Glutamatergic neuron (in vitro differentiated cells): ENCODE data around the gene ZNF93. TPM values are rescaled to one million over a fixed set of nuclear protein-coding genes. Genes with fewer than 3 reads are reported as not detected.
"Not testable (repeated sequence)": the region's sequence is repeated elsewhere in the genome, so short reads cannot be mapped to it uniquely, and the experiment has no call there.

Experiments
- DNase-seq: peaks from one replicate; pipeline ENCODE4 v3.0.0; 2022
- H3K27ac Mint-ChIP-seq: one replicate; pipeline ENCODE4 v1.8.0; 2020; ENCODE audit warnings: mild to moderate bottlenecking, mixed read lengths, inconsistent platforms; ENCODE audit not compliant: unreplicated experiment
- H3K27me3 Mint-ChIP-seq: one replicate; pipeline ENCODE4 v1.8.0; 2020; ENCODE audit warnings: mild to moderate bottlenecking, moderate library complexity, mixed read lengths, inconsistent platforms; ENCODE audit not compliant: unreplicated experiment
- H3K36me3 Mint-ChIP-seq: one replicate; pipeline ENCODE4 v1.8.0; 2020; ENCODE audit warnings: mild to moderate bottlenecking, mixed read lengths, inconsistent platforms; ENCODE audit not compliant: unreplicated experiment
- H3K4me1 Mint-ChIP-seq: one replicate; pipeline ENCODE4 v1.8.0; 2020; ENCODE audit warnings: mild to moderate bottlenecking, low read depth, mixed read lengths, inconsistent platforms; ENCODE audit not compliant: unreplicated experiment
- H3K4me3 Mint-ChIP-seq: one replicate; pipeline ENCODE4 v1.8.0; 2020; ENCODE audit warnings: mild to moderate bottlenecking, mixed read lengths, inconsistent platforms; ENCODE audit not compliant: unreplicated experiment
- H3K9me3 Mint-ChIP-seq: one replicate; pipeline ENCODE4 v1.8.0; 2020; ENCODE audit warnings: mild to moderate bottlenecking, moderate library complexity, mixed read lengths, inconsistent platforms; ENCODE audit not compliant: unreplicated experiment
- CTCF ChIP-seq: fragments of 200-600 bp; sonication (generic); IDR thresholded peaks from one replicate; pipeline ENCODE4 v1.5.0; 2021; ENCODE audit not compliant: partially characterized antibody, unreplicated experiment
- long read RNA-seq: library from polyadenylated mRNA; unstranded; transcript quantifications from one replicate; pipeline ENCODE4 v2.0.0, GENCODE V29; 2020; ENCODE audit not compliant: unreplicated experiment
- total RNA-seq: library from RNA; stranded (reverse); fragmentation: NEBNext Ultra II Directional; extraction: Animal tissue kit (Norgen Biotek cat#: 25700); gene quantifications from one replicate; pipeline ENCODE4 v1.2.1, GENCODE V29; 2021; ENCODE audit not compliant: unreplicated experiment

ZNF93 gene
- total RNA-seq: 50.1 TPM
- long read RNA-seq, transcript ZNF93-201 (4 exons, 2,648 nt): major isoform, 12 of 21 reads
- long read RNA-seq, transcript ZNF93-206 (4 exons, 1,334 nt): minor isoform, 6 of 21 reads
- long read RNA-seq, partial matches to known transcripts: 0 of 21 reads
- long read RNA-seq, other reads (novel, unspliced or antisense): 2 of 21 reads

GRCh38 chr19:19900729-19901444, at the start of gene ZNF93:
Gene ZNF93 (plus strand): TSS chr19:19900946. CDS start chr19:19901089, 143 bp downstream.
- H3K9me3 Mint-ChIP-seq: peaks cover 33% of the 10 kb centered on the region
- DNase-seq: peak; percentile 92
- H3K27me3 Mint-ChIP-seq: peaks cover 17% of the 10 kb centered on the region
- peaks cover 32% of the 10 kb centered on the region for H3K4me1 Mint-ChIP-seq
- peak within 1 kb of the TSS; percentile 100 for H3K27ac Mint-ChIP-seq
- no peak for TF ChIP-seq CTCF
- H3K4me3 Mint-ChIP-seq: peak within 1 kb of the TSS; percentile 98
- peaks cover 32% of the 10 kb centered on the region for H3K36me3 Mint-ChIP-seq

GRCh38 chr19:19851740-19852139, 49.0 kb upstream of the ZNF93 start:
- not testable (repeated sequence) for H3K4me3 Mint-ChIP-seq, DNase-seq, H3K27ac Mint-ChIP-seq, H3K4me1 Mint-ChIP-seq, H3K36me3 Mint-ChIP-seq, H3K9me3 Mint-ChIP-seq, H3K27me3 Mint-ChIP-seq

- H3K27ac Mint-ChIP-seq: no peak overlapping the region
- no peaks in the 10 kb centered on the region for H3K27me3 Mint-ChIP-seq
- H3K36me3 Mint-ChIP-seq: peaks cover 5% of the 10 kb centered on the region
- TF ChIP-seq CTCF: no peak
- no peak overlapping the region for H3K4me3 Mint-ChIP-seq
- peaks cover 4% of the 10 kb centered on the region for H3K9me3 Mint-ChIP-seq
- no peak for DNase-seq
- H3K4me1 Mint-ChIP-seq: peaks cover 3% of the 10 kb centered on the region
These were observed 42.0 kb upstream of the ZNF93 start for GRCh38 chr19:19858751-19859150.

GRCh38 chr19:19860756-19861390, 39.9 kb upstream of the ZNF93 start:
- Mint-ChIP-seq H3K4me1 (peaks cover 3% of the 10 kb centered on the region), H3K27ac (peak overlapping the region; percentile 96), H3K36me3 (peaks cover under 1% of the 10 kb centered on the region), H3K9me3 (peaks cover 9% of the 10 kb centered on the region), H3K4me3 (peak overlapping the region; percentile 94), H3K27me3 (peaks cover 7% of the 10 kb centered on the region)
- no peak for TF ChIP-seq CTCF
- peak; percentile 76 for DNase-seq

GRCh38 chr19:19865750-19866610, 34.8 kb upstream of the ZNF93 start, which contains the start of gene ZNF253:
Gene ZNF253 (plus strand): TSS chr19:19865882. CDS start chr19:19865997, 115 bp downstream.
- Mint-ChIP-seq H3K9me3 (peaks cover 21% of the 10 kb centered on the region), H3K36me3 (no peaks in the 10 kb centered on the region), H3K4me3 (peak within 1 kb of the TSS; percentile 100), H3K27me3 (peaks cover 10% of the 10 kb centered on the region), H3K4me1 (peaks cover 10% of the 10 kb centered on the region), H3K27ac (peak within 1 kb of the TSS; percentile 100)
- TF ChIP-seq CTCF: no peak
- peak; percentile 98 for DNase-seq
